ENCODE measurements around the gene ITIH1.
"Not testable (repeated sequence)": the region's sequence is repeated elsewhere in the genome, so short reads cannot be mapped to it uniquely, and the experiment has no call there.

ITIH1 gene, protein sequence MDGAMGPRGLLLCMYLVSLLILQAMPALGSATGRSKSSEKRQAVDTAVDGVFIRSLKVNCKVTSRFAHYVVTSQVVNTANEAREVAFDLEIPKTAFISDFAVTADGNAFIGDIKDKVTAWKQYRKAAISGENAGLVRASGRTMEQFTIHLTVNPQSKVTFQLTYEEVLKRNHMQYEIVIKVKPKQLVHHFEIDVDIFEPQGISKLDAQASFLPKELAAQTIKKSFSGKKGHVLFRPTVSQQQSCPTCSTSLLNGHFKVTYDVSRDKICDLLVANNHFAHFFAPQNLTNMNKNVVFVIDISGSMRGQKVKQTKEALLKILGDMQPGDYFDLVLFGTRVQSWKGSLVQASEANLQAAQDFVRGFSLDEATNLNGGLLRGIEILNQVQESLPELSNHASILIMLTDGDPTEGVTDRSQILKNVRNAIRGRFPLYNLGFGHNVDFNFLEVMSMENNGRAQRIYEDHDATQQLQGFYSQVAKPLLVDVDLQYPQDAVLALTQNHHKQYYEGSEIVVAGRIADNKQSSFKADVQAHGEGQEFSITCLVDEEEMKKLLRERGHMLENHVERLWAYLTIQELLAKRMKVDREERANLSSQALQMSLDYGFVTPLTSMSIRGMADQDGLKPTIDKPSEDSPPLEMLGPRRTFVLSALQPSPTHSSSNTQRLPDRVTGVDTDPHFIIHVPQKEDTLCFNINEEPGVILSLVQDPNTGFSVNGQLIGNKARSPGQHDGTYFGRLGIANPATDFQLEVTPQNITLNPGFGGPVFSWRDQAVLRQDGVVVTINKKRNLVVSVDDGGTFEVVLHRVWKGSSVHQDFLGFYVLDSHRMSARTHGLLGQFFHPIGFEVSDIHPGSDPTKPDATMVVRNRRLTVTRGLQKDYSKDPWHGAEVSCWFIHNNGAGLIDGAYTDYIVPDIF

GRCh38 chr3:52777127-52777958 lies at the start of gene ITIH1:
TSS of gene ITIH1 (plus strand) at chr3:52777599. CDS start at chr3:52777616, 17 bp downstream.
- no peak within 1 kb of the TSS for H3K4me3 ChIP-seq
- DNase-seq (ENCODE audit: low spot score), result no peak
- H3K27ac ChIP-seq, result no peak within 1 kb of the TSS
- TF ChIP-seq, protein P1, sequence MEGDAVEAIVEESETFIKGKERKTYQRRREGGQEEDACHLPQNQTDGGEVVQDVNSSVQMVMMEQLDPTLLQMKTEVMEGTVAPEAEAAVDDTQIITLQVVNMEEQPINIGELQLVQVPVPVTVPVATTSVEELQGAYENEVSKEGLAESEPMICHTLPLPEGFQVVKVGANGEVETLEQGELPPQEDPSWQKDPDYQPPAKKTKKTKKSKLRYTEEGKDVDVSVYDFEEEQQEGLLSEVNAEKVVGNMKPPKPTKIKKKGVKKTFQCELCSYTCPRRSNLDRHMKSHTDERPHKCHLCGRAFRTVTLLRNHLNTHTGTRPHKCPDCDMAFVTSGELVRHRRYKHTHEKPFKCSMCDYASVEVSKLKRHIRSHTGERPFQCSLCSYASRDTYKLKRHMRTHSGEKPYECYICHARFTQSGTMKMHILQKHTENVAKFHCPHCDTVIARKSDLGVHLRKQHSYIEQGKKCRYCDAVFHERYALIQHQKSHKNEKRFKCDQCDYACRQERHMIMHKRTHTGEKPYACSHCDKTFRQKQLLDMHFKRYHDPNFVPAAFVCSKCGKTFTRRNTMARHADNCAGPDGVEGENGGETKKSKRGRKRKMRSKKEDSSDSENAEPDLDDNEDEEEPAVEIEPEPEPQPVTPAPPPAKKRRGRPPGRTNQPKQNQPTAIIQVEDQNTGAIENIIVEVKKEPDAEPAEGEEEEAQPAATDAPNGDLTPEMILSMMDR (IDR thresholded peaks at IDR 0.05), result no peak

DNA sequence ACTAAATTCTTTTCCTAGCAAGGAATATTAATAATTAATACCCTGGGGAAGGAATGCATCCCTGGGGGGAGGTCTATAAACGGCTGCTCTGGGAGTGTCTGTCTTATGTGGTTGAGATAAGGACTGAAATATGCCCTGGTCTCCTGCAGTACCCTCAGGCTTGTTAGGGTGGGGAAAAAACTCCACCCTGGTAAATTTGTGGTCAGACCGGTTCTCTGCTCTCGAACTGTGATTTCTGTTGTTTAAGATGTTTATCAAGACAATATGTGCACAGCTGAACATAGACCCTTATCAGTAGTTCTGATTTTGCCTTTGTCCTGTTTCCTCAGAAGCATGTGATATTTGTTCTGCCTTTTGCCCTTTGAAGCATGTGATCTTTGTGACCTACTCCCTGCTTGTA lies 48.6 kb upstream of the ITIH1 start:
- H3K4me3 ChIP-seq; H3K27ac ChIP-seq; DNase-seq (ENCODE audit: low spot score): not testable (repeated sequence)

- Histone ChIP-seq H3K27ac (no peak overlapping the region), H3K4me3 (no peak overlapping the region)
- TF ChIP-seq, protein P1 (IDR thresholded peaks at IDR 0.05), result no peak
- DNase-seq (ENCODE audit: low spot score), result no peak
Observed at GRCh38 chr3:52730681-52731080, 46.7 kb upstream of the ITIH1 start.

DNA sequence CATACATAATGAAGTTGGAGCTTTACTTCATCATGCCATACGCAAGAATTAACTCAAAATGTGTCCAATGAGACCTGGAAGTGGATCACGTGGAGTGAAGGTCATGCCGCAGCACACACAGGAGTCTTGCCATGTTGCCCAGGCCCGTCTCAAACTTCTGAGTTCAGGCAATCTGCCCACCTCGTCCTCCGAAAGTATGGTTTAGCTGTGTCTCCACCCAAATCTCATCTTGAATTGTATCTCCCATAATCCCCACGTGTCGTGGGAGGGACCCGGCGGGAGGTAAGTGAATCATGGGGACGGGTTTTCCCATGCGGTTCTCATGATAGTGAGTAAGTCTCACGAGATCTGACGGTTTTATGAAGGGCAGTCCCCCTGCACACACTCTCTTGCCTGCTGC lies 45.8 kb upstream of the ITIH1 start:
- Histone ChIP-seq H3K27ac (no peak overlapping the region), H3K4me3 (no peak overlapping the region)
- TF ChIP-seq, protein P1 (IDR thresholded peaks at IDR 0.05), result no peak
- DNase-seq (ENCODE audit: low spot score), result no peak

GRCh38 chr3:52733256-52733891 lies 44.0 kb upstream of the ITIH1 start:
- Histone ChIP-seq H3K27ac (no peak overlapping the region), H3K4me3 (no peak overlapping the region)
- no peak for DNase-seq (ENCODE audit: low spot score)
- TF ChIP-seq, protein P1 (IDR thresholded peaks at IDR 0.05), result no peak

- no peak for DNase-seq (ENCODE audit: low spot score)
- H3K4me3 ChIP-seq, result no peak overlapping the region
- H3K27ac ChIP-seq, result no peak overlapping the region
- TF ChIP-seq, protein P1 (IDR thresholded peaks at IDR 0.05), result no peak
Observed at GRCh38 chr3:52739730-52740129, 37.7 kb upstream of the ITIH1 start.
